ENCODE measurements around the gene ZNF789. TPM values are rescaled to one million over a fixed set of nuclear protein-coding genes. Genes with fewer than 3 reads are reported as not detected.
"Not testable (repeated sequence)": the region's sequence is repeated elsewhere in the genome, so short reads cannot be mapped to it uniquely, and the experiment has no call there.

ZNF789 gene
- 10 to 100 TPM; 23.5 to 64.6 (median 30.6) TPM for polyA plus RNA-seq (ENCODE audit: insufficient read length in 3 of 3)
- long read RNA-seq, donor 1, result 0 reads
- long read RNA-seq, donor 2, partial matches to known transcripts, result 0 of 1 reads
- long read RNA-seq, donor 2, other reads (novel, unspliced or antisense), result 0 of 1 reads
- long read RNA-seq, donor 3, partial matches to known transcripts, result 0 of 1 reads
- long read RNA-seq, donor 3, other reads (novel, unspliced or antisense), result 0 of 1 reads
- long read RNA-seq, donor 4, partial matches to known transcripts, result 0 of 2 reads
- long read RNA-seq, donor 4, other reads (novel, unspliced or antisense), result 0 of 2 reads
- long read RNA-seq, donor 5, result 0 reads
- long read RNA-seq, donor 6, partial matches to known transcripts, result 9 of 18 reads
- long read RNA-seq, donor 6, other reads (novel, unspliced or antisense), result 0 of 18 reads
- long read RNA-seq, donor 7, partial matches to known transcripts, result 0 of 1 reads
- long read RNA-seq, donor 7, other reads (novel, unspliced or antisense), result 0 of 1 reads
- long read RNA-seq, donor 8, result 0 reads
- long read RNA-seq, donor 9, partial matches to known transcripts, result 0 of 2 reads
- long read RNA-seq, donor 9, other reads (novel, unspliced or antisense), result 0 of 2 reads
- long read RNA-seq, donor 10, partial matches to known transcripts, result 0 of 9 reads
- long read RNA-seq, donor 10, other reads (novel, unspliced or antisense), result 6 of 9 reads
- long read RNA-seq, donor 11, partial matches to known transcripts, result 0 of 3 reads
- long read RNA-seq, donor 11, other reads (novel, unspliced or antisense), result 0 of 3 reads
- long read RNA-seq, donor 12, partial matches to known transcripts, result 0 of 1 reads
- long read RNA-seq, donor 12, other reads (novel, unspliced or antisense), result 0 of 1 reads
- long read RNA-seq, donor 13, result 0 reads
- long read RNA-seq, donor 14, partial matches to known transcripts, result 0 of 1 reads
- long read RNA-seq, donor 14, other reads (novel, unspliced or antisense), result 0 of 1 reads
- long read RNA-seq, donor 15, partial matches to known transcripts, result 0 of 7 reads
- long read RNA-seq, donor 15, other reads (novel, unspliced or antisense), result 5 of 7 reads
- long read RNA-seq, donor 16, partial matches to known transcripts, result 0 of 5 reads
- long read RNA-seq, donor 16, other reads (novel, unspliced or antisense), result 0 of 5 reads

- peak; percentile 83 to 97 (median 94) for DNase-seq (ENCODE audit: extremely low read depth in 1 of 11, low read depth in 9 of 11, low spot score in 4 of 11)
Measured at GRCh38 chr7:99472561-99473314, at the start of gene ZNF789. ZNF789 (plus strand) TSS chr7:99472890; CDS start chr7:99476457, 3,567 bp downstream.

GRCh38 chr7:99424932-99425730, 47.6 kb upstream of the ZNF789 start:
- no peak for DNase-seq (ENCODE audit: extremely low read depth in 1 of 11, low read depth in 9 of 11, low spot score in 4 of 11)

DNA sequence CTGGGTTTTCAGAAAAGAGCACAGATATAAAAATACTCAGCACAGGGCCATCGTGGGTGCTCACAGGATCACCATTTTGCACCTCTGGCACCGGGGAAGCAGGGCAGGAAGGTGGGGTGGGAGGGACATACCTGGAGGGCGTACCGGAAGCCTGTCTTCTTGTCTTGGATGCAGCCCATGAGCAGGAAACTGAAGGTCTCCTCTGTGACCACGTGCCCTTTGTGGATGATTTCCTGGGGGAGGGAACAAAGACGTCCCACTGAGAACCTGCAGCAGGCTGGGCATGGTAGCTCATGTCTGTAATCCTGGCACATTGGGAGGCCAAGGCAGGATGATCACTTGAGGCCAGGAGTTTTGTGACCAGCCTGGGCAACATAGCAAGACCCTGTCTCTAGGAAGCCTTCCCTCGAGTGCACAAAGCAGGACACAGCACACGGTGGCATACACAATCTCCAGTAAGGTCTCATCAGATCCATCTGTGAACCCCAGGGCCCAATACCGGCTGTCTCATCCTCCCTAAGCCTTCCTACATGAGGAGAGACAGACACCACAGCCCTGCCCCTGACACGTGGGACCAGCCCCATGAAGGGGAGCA, 43.6 kb upstream of the ZNF789 start:
- no peak for DNase-seq (ENCODE audit: extremely low read depth in 1 of 11, low read depth in 9 of 11, low spot score in 4 of 11)

- DNase-seq (ENCODE audit: extremely low read depth in 1 of 11, low read depth in 9 of 11, low spot score in 4 of 11), result no peak
Measured at GRCh38 chr7:99429756-99430155, 42.9 kb upstream of the ZNF789 start.

GRCh38 chr7:99431756-99432540, 40.7 kb upstream of the ZNF789 start:
- DNase-seq (ENCODE audit: extremely low read depth in 1 of 11, low read depth in 9 of 11, low spot score in 4 of 11), result not testable (repeated sequence)

DNA sequence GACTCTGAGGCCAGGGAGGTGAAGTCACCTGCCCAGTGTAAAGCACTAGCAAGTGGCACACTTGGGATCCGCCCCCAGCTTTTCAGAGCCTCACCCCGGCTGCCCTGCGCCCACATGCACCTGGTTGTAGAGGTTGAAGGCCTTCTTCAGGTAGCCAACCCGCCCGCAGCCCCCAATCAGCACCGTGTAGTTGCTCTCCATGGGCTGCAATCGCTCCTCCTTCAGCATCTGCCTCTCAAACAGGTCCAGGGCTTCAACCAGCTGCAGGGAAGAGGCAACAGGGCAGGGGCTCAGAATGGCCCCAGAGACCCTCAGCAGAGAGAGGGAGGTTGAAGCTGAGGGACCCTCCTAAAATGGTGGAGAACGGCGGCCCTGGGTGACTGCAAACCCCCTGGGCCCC, 39.5 kb upstream of the ZNF789 start:
- no peak for DNase-seq (ENCODE audit: extremely low read depth in 1 of 11, low read depth in 9 of 11, low spot score in 4 of 11)

- DNase-seq (ENCODE audit: extremely low read depth in 1 of 11, low read depth in 9 of 11, low spot score in 4 of 11), result no peak
Measured at GRCh38 chr7:99437946-99438572, 34.6 kb upstream of the ZNF789 start.

DNA sequence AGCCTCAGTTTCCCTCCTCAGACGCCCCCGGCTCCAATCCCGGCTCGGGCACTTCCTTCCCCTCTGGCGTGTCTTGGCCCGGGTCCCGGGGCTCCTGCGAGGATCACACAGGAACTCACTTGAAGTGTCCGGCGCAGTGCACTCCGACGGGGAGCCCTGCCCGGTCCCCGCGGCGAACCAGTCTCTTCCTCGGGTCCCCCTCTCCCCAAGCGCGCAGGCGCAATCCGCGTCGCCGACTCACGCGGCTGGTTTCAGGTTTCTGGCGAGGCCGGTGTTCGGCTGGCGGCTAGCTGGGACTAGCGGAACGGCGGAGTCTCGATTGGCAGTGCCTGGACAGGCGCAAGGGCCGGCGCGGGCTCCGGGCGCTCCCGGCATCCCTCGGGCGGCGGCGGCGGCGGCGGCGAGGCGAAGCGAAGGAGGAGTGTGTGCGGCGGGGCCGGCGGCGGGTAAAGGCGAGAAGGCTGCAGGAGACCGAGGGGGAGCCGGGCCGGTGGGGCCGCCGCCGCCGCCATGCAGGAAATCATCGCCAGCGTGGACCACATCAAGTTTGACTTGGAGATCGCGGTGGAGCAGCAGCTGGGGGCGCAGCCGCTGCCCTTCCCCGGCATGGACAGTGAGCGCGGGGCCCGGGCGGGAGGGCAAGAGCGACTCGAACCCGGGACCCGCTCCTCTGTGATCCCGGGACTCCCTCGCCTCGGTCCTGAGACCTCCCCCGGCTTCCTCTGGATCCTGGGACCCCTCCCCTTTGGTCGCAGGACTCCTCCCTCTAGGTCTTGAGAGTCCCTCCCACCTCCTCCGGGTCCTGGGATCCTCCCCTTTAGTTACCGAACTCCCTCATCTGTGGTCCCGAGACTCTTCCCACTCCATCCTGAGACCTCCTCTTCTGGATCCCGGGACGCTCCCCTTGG, 33.9 kb upstream of the ZNF789 start, which contains the start of the genes CPSF4 and PTCD1:
TSS of gene CPSF4 (plus strand) at position 371 of the 908 bp plus-strand sequence. CDS start at position 511, 140 bp downstream.
TSS of gene PTCD1 (minus strand) at position 226 of the 908 bp plus-strand sequence. CDS start 3,556 bp downstream, outside the sequence.
- peak; percentile 84 to 94 (median 90) for DNase-seq (ENCODE audit: extremely low read depth in 1 of 11, low read depth in 9 of 11, low spot score in 4 of 11)

DNA sequence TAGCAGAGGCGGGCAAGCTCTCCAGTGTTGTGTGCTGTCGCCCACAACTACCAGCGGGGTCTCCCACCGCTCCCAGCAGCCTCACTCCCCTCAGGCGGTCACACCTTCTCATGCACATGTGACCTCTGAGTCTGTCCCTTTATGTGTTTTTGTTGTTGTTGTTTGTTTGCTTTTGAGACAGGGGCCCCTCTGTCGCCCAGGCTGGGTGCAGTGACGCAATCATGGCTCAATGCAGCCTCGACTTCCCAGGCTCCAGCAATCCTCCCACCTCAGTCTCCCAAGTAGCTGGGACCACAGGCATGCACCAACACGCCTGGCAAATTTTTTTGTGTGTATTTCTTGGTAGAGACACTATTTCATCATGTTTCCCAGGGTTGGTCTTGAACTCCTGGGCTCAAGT, 32.5 kb upstream of the ZNF789 start:
- DNase-seq (ENCODE audit: extremely low read depth in 1 of 11, low read depth in 9 of 11, low spot score in 4 of 11), result no peak

- no peak for DNase-seq (ENCODE audit: extremely low read depth in 1 of 11, low read depth in 9 of 11, low spot score in 4 of 11)
Measured at GRCh38 chr7:99446096-99446495, 26.6 kb upstream of the ZNF789 start.

DNA sequence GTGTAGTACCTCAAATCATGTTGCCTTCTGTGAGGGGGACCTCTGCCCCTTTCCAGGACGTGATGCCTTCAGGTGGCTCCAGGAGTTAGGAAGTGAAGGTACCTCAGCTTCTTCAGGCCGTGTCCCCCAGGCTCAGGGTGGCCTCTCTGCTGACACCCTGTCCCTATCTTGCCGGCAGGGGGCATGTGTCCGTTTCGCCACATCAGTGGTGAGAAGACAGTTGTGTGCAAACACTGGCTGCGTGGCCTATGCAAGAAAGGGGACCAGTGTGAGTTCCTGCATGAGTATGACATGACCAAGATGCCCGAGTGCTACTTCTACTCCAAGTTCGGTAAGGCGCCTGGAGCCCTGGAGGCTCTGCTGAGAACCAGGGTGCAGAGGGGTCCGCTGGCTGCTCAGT, 24.7 kb upstream of the ZNF789 start:
- DNase-seq (ENCODE audit: extremely low read depth in 1 of 11, low read depth in 9 of 11, low spot score in 4 of 11), result no peak

DNA sequence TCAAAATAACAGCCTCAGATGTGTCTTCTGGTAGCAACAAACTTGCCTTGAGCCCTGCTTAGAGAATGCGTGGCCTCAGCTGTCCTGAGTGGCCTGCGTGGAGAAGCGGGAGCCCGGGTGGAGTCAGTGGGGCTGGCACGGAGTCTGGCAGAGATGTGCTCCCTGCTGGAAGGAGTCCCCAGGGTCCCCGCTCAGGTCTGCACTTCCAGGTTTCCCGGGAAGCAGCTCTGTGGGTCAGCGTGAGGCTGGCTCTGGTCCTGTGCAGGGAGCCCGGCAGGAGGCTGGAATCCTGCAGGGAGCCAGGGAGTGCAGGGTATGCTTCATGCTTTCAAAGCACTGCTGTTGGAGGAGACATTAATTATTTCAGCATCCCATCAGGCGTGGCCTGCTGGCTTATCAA, 23.8 kb upstream of the ZNF789 start:
- DNase-seq (ENCODE audit: extremely low read depth in 1 of 11, low read depth in 9 of 11, low spot score in 4 of 11), result no peak

- no peak for DNase-seq (ENCODE audit: extremely low read depth in 1 of 11, low read depth in 9 of 11, low spot score in 4 of 11)
Measured at GRCh38 chr7:99449326-99449725, 23.4 kb upstream of the ZNF789 start.

DNA sequence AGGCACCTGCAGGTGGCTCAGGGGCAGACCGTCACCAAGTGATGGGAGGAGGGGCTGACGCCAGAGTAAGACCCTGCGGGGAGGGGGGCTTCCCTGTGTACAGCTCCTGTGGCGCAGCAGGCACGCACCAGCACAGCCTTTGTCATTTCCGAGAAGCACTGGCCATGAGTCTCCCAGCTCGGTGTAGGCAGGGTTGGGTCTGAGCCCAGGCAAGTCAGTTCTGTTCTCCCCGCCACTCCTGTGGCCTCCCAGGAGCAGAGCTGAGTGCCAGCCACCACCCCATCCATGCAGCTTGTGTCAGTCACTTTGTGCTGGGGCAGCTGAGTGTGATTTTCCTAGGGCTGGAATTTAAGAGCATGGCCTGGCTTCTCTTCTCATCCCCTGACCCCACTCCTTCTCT, 20.8 kb upstream of the ZNF789 start:
- no peak for DNase-seq (ENCODE audit: extremely low read depth in 1 of 11, low read depth in 9 of 11, low spot score in 4 of 11)

- DNase-seq (ENCODE audit: extremely low read depth in 1 of 11, low read depth in 9 of 11, low spot score in 4 of 11), result no peak
Measured at GRCh38 chr7:99452541-99452940, 20.1 kb upstream of the ZNF789 start.
